DMS153 treated with DMSO at 0.1 percent for 48 hours (cell line): ENCODE data around the gene GRK5.

Experiments used
- DNase-seq: peaks from one replicate; lab custom pipeline; 2025; ENCODE audit not compliant: unreplicated experiment; lab: John Stamatoyannopoulos, UW

The GRK5 gene

GRCh38 chr10:119469325-119469707, 261.9 kb downstream of the GRK5 start:
- no peak for DNase-seq

GRCh38 chr10:119469846-119470245, 262.5 kb downstream of the GRK5 start:
- DNase-seq, result no peak

GRCh38 chr10:119470920-119471702, 263.7 kb downstream of the GRK5 start:
- no peak for DNase-seq

- DNase-seq, result no peak
Observed at GRCh38 chr10:119473771-119474170, 266.4 kb downstream of the GRK5 start.

GRCh38 chr10:119474606-119475005, 267.2 kb downstream of the GRK5 start:
- DNase-seq, result no peak

GRCh38 chr10:119477444-119477843, 270.1 kb downstream of the GRK5 start:
- no peak for DNase-seq

GRCh38 chr10:119478111-119478802, 270.9 kb downstream of the GRK5 start:
- no peak for DNase-seq

GRCh38 chr10:119478811-119479341, 271.5 kb downstream of the GRK5 start:
- DNase-seq, result no peak

- DNase-seq, result no peak
Observed at GRCh38 chr10:119479532-119479931, 272.2 kb downstream of the GRK5 start.

- DNase-seq, result no peak
Observed at GRCh38 chr10:119480667-119481066, 273.3 kb downstream of the GRK5 start.

GRCh38 chr10:119481781-119482426, 274.5 kb downstream of the GRK5 start:
- DNase-seq, result no peak

GRCh38 chr10:119483001-119483400, 275.6 kb downstream of the GRK5 start:
- DNase-seq, result no peak

GRCh38 chr10:119483839-119484238, 276.5 kb downstream of the GRK5 start:
- DNase-seq, result no peak

- no peak for DNase-seq
Observed at GRCh38 chr10:119488675-119489074, 281.3 kb downstream of the GRK5 start.

- DNase-seq, result no peak
Observed at GRCh38 chr10:119489991-119490326, 282.6 kb downstream of the GRK5 start.

GRCh38 chr10:119491966-119492757, 284.8 kb downstream of the GRK5 start:
- DNase-seq, result no peak

GRCh38 chr10:119493155-119493554, 285.8 kb downstream of the GRK5 start:
- no peak for DNase-seq

- DNase-seq, result peak; percentile 39
Observed at GRCh38 chr10:119494236-119495020, 287.1 kb downstream of the GRK5 start.

- DNase-seq, result no peak
Observed at GRCh38 chr10:119495021-119495505, 287.7 kb downstream of the GRK5 start.

- DNase-seq, result no peak
Observed at GRCh38 chr10:119495545-119495944, 288.2 kb downstream of the GRK5 start.
